Esophagus muscularis mucosa (tissue), 4 donors: Measurements from ENCODE around the gene PDGFRB. TPM values are rescaled to one million over a fixed set of nuclear protein-coding genes. Genes with fewer than 3 reads are reported as not detected.

Experiments
- DNase-seq: peaks from one replicate; pipeline ENCODE4 v3.0.0-alpha.2; 2017; ENCODE audit errors: extremely low spot score
- H3K27ac ChIP-seq, 4 donors: fragments of 200-600 bp; sonication (generic); replicated peaks in 1 of 4; 1 replicate in 3 of 4; 2 replicates in 1 of 4; pipeline ENCODE4 v1.5.1; 2016 to 2019; ENCODE audit warnings: mild to moderate bottlenecking in 1 of 4
- H3K27me3 ChIP-seq, 4 donors: fragments of 200-600 bp; sonication (generic); one replicate each; pipeline versions ENCODE4 v1.5.1 to v1.6.0; 2016 to 2019
- H3K36me3 ChIP-seq, 4 donors: fragments of 200-600 bp; sonication (generic); one replicate each; pipeline ENCODE4 v1.5.1; 2016 to 2019
- H3K4me1 ChIP-seq, 4 donors: fragments of 200-600 bp; sonication (generic); one replicate each; pipeline ENCODE4 v1.5.1; 2016 to 2019
- H3K4me3 ChIP-seq, 4 donors: fragments of 200-600 bp; sonication (generic); 1 replicate in 2 of 4; 2 replicates in 2 of 4; pipeline ENCODE4 v1.5.1; 2016 to 2019; ENCODE audit warnings: mild to moderate bottlenecking in 4 of 4, moderate library complexity in 1 of 4
- H3K9me3 ChIP-seq, 4 donors: fragments of 200-600 bp; sonication (generic); 1 replicate in 3 of 4; 2 replicates in 1 of 4; pipeline ENCODE4 v1.5.1; 2016 to 2019
- EP300 ChIP-seq: sonication (generic); formaldehyde crosslinking; IDR thresholded peaks from one replicate; pipeline ENCODE4 v1.6.1; 2017; ENCODE audit warnings: antibody characterized with exemption
- POLR2A ChIP-seq: fragments of 450-650 bp; IDR thresholded peaks from one replicate; pipeline ENCODE4 v1.6.1; 2017; ENCODE audit warnings: antibody characterized with exemption, moderate library complexity, mild to moderate bottlenecking, low read depth
- POLR2AphosphoS5 ChIP-seq, 2 donors: sonication (generic); formaldehyde crosslinking; IDR thresholded peaks; one replicate each; pipeline ENCODE4 v1.6.1; 2017; ENCODE audit warnings: antibody characterized with exemption in 2 of 2
- WGBS: methylation state at CpG from one replicate; pipeline ENCODE4 v1.1.5; 2018; 5-methylcytosine and 5-hydroxymethylcytosine counted together
- intact Hi-C: fragments of 100-400 bp; cut with DNase I; formaldehyde crosslinking; loops from one replicate; pipeline ENCODE4 v1.15.1; 2023
- total RNA-seq, 4 donors: library from RNA; depleted of rRNA; stranded (reverse); fragments of >200 nt; gene quantifications; one replicate each; pipeline versions ENCODE4 v1.1.0 to v1.2.1, GENCODE V29; 2016
- TF ChIP-seq, protein P1 (sequence below), 3 experiments: fragments of 200-600 bp in 2 of 3; fragments of 450-650 bp in 1 of 3; sonication (generic) in 2 of 3; IDR thresholded peaks; one replicate each; pipeline ENCODE4 v1.5.1; 2017 to 2019; ENCODE audit warnings: antibody characterized with exemption in 3 of 3, mild to moderate bottlenecking in 2 of 3, moderate library complexity in 1 of 3

The PDGFRB gene
- total RNA-seq, 4 donors from 2014 or later, result 83.1 to 219 (median 141) TPM

GRCh38 chr5:150126199-150126920 lies 29.3 kb downstream of the PDGFRB start:
- Histone ChIP-seq H3K4me3 (no peak overlapping the region), H3K36me3 (peaks cover 37 to 90% (median 74%) of the 10 kb centered on the region in 4 donors), H3K27ac (no peak overlapping the region), H3K27me3 (no peaks in the 10 kb centered on the region), H3K4me1 (peaks cover 11 to 26% (median 19%) of the 10 kb centered on the region in 4 donors), H3K9me3 (no peaks in the 10 kb centered on the region)
- WGBS, result 88% methylated on average over 9 of the region's 10 CpGs
- no peak for DNase-seq
- intact Hi-C loops, result no loop called here
- no peak for TF ChIP-seq EP300
- TF ChIP-seq POLR2AphosphoS5 (IDR thresholded peaks at IDR 0.05), result no peak
- TF ChIP-seq, protein P1, sequence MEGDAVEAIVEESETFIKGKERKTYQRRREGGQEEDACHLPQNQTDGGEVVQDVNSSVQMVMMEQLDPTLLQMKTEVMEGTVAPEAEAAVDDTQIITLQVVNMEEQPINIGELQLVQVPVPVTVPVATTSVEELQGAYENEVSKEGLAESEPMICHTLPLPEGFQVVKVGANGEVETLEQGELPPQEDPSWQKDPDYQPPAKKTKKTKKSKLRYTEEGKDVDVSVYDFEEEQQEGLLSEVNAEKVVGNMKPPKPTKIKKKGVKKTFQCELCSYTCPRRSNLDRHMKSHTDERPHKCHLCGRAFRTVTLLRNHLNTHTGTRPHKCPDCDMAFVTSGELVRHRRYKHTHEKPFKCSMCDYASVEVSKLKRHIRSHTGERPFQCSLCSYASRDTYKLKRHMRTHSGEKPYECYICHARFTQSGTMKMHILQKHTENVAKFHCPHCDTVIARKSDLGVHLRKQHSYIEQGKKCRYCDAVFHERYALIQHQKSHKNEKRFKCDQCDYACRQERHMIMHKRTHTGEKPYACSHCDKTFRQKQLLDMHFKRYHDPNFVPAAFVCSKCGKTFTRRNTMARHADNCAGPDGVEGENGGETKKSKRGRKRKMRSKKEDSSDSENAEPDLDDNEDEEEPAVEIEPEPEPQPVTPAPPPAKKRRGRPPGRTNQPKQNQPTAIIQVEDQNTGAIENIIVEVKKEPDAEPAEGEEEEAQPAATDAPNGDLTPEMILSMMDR (IDR thresholded peaks at IDR 0.05), result no peak
- no peak for TF ChIP-seq POLR2A

GRCh38 chr5:150125334-150125733 lies 30.3 kb downstream of the PDGFRB start:
- intact Hi-C loops, result no loop called here
- Histone ChIP-seq H3K4me3 (no peak overlapping the region), H3K36me3 (peaks cover 45 to 94% (median 83%) of the 10 kb centered on the region in 4 donors), H3K27ac (no peak overlapping the region), H3K27me3 (no peaks in the 10 kb centered on the region), H3K4me1 (peaks cover 10 to 16% (median 10%) of the 10 kb centered on the region in 4 donors), H3K9me3 (no peaks in the 10 kb centered on the region)
- 95% methylated on average over 10 of the region's 10 CpGs for WGBS
- DNase-seq, result no peak
- TF ChIP-seq, protein P1 (IDR thresholded peaks at IDR 0.05), result no peak
- TF ChIP-seq POLR2AphosphoS5 (IDR thresholded peaks at IDR 0.05), result no peak
- TF ChIP-seq EP300, result no peak
- TF ChIP-seq POLR2A, result no peak

DNA sequence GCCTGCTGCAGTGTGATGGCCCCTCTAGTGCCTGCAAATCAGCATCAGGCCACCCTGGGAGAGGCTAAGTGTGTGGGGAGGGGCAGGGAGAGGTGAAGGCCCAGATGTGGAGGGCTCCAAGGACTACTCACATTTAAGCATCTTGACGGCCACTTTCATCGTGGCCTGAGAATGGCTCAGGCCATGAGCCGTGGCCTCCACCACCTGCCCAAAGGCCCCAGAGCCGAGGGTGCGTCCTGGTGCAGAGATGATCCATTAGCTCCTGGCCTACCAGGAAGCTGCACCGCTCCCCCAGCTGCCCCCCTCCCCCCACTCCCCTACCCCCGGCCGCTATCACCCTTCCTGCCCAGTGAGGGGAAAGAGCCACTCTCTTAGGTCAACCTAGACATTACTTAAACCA lies 31.0 kb downstream of the PDGFRB start:
- WGBS, result 92% methylated on average over 6 of the region's 8 CpGs
- peaks cover 51 to 97% (median 87%) of the 10 kb centered on the region in 4 donors for H3K36me3 ChIP-seq
- intact Hi-C loops, result no loop called here

DNA sequence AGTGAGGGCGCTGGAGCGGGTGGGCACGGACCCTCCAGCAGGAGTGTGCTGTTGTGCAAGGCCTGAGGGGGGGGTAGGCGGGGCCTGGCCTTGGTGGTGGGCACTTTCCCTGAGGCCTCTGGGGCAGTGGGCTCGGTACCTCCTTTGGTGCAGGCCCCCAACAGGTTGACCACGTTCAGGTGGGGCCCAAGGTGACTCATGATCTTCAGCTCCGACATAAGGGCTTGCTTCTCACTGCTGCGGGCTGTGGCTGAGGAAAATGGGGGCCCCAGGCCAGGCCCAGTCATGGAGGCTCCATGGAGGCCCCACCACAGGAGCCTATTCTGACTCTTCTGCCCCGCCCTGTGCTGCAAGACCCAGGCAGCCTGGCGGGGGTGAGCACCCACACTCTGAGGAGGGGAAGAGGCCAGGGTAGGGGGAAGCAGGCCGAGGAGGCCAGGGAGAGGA lies 31.5 kb downstream of the PDGFRB start:
- intact Hi-C loops, result no loop called here
- no CpG with 5 or more reads among the region's 11 CpGs for WGBS

More for the DNA sequence above, 31.0 kb downstream of the PDGFRB start:
- Histone ChIP-seq H3K4me1 (peaks cover 2 to 9% (median 3%) of the 10 kb centered on the region in 4 donors), H3K4me3 (no peak overlapping the region), H3K27ac (no peak overlapping the region), H3K27me3 (no peaks in the 10 kb centered on the region), H3K9me3 (no peaks in the 10 kb centered on the region)
- no peak for DNase-seq
- TF ChIP-seq POLR2A (no peak), POLR2AphosphoS5 (IDR thresholded peaks at IDR 0.05) (no peak), EP300 (no peak)
- TF ChIP-seq, protein P1 (IDR thresholded peaks at IDR 0.05), result no peak

GRCh38 chr5:150123542-150123941 lies 32.1 kb downstream of the PDGFRB start:
- Histone ChIP-seq H3K4me1 (peaks cover 0 to 2% (median 0%) of the 10 kb centered on the region in 4 donors), H3K36me3 (peaks cover 61 to 97% (median 87%) of the 10 kb centered on the region in 4 donors), H3K4me3 (no peak overlapping the region), H3K27ac (no peak overlapping the region), H3K27me3 (no peaks in the 10 kb centered on the region), H3K9me3 (no peaks in the 10 kb centered on the region)
- TF ChIP-seq POLR2AphosphoS5 (IDR thresholded peaks at IDR 0.05) (no peak), POLR2A (no peak), EP300 (no peak)
- TF ChIP-seq, protein P1 (IDR thresholded peaks at IDR 0.05), result no peak
- DNase-seq, result no peak
- WGBS, result 76% methylated on average over 4 of the region's 4 CpGs
- intact Hi-C loops, result no loop called here

More for the DNA sequence above, 31.5 kb downstream of the PDGFRB start:
- no peak overlapping the region for H3K27ac ChIP-seq
- TF ChIP-seq POLR2A (no peak), POLR2AphosphoS5 (IDR thresholded peaks at IDR 0.05) (no peak), EP300 (no peak)
- H3K4me1 ChIP-seq, result peaks cover 0 to 5% (median 0%) of the 10 kb centered on the region in 4 donors
- H3K27me3 ChIP-seq, result no peaks in the 10 kb centered on the region
- no peaks in the 10 kb centered on the region for H3K9me3 ChIP-seq
- no peak for DNase-seq
- H3K36me3 ChIP-seq, result peaks cover 56 to 97% (median 87%) of the 10 kb centered on the region in 4 donors
- H3K4me3 ChIP-seq, result no peak overlapping the region
